A673 (cell line): ENCODE results near the gene NFKBIA. TPM values are rescaled to one million over a fixed set of nuclear protein-coding genes. Genes with fewer than 3 reads are reported as not detected.

Experiments used
- BruUV-seq: library from RNA; stranded (reverse); fragments of 400-500 nt; replicated peaks from 2 replicates; lab custom pipeline; 2021; lab: Mats Ljungman, UMichigan
- CTCF ChIA-PET: fragments of 300-600 bp; sonication (Branson Sonifier 250); formaldehyde crosslinking; loops from one replicate; lab custom pipeline; 2022; ENCODE audit warnings: antibody characterized with exemption; lab: Charles Lee
- POLR2A ChIA-PET: fragments of 300-600 bp; sonication (Branson Sonifier 250); formaldehyde crosslinking; loops from one replicate; lab custom pipeline; 2022; ENCODE audit warnings: antibody characterized with exemption; ENCODE audit not compliant: low non-redundant PET; lab: Charles Lee
- DNase-seq: peaks from one replicate; pipeline ENCODE4 v3.0.0-alpha.2; 2015; ENCODE audit warnings: low spot score
- H3K27ac ChIP-seq: fragments of 200-600 bp; sonication (generic); 2 replicates; pipeline ENCODE4 v1.5.1; 2016; ENCODE audit warnings: mixed run types, low read depth, mild to moderate bottlenecking, mixed read lengths, antibody characterized with exemption, low read length; ENCODE audit not compliant: poor library complexity, severe bottlenecking
- H3K27me3 ChIP-seq: fragments of 200-600 bp; sonication (generic); replicated peaks from 2 replicates; pipeline ENCODE4 v1.6.1; 2017; ENCODE audit warnings: mixed run types, low read depth, mild to moderate bottlenecking, mixed read lengths, antibody characterized with exemption, low read length; ENCODE audit not compliant: insufficient read depth, poor library complexity
- H3K36me3 ChIP-seq: fragments of 200-600 bp; sonication (generic); 2 replicates; pipeline ENCODE4 v1.6.1; 2016; ENCODE audit warnings: mixed run types, mild to moderate bottlenecking, mixed read lengths, antibody characterized with exemption, low read length; ENCODE audit not compliant: insufficient read depth, poor library complexity, severe bottlenecking
- H3K4me1 ChIP-seq: fragments of 200-600 bp; sonication (generic); 2 replicates; pipeline ENCODE4 v1.6.1; 2017; ENCODE audit warnings: mixed run types, mild to moderate bottlenecking, mixed read lengths, antibody characterized with exemption, low read length; ENCODE audit not compliant: insufficient read depth, poor library complexity, severe bottlenecking
- H3K4me3 ChIP-seq: fragments of 200-600 bp; sonication (generic); 2 replicates; pipeline ENCODE4 v1.5.1; 2016; ENCODE audit warnings: low read depth, mixed run types, mild to moderate bottlenecking, mixed read lengths, low read length; ENCODE audit not compliant: poor library complexity, severe bottlenecking
- H3K9me3 ChIP-seq: fragments of 200-600 bp; sonication (generic); 2 replicates; pipeline ENCODE4 v1.6.1; 2016; ENCODE audit warnings: mixed run types, low read depth, mild to moderate bottlenecking, mixed read lengths, antibody characterized with exemption, low read length; ENCODE audit not compliant: poor library complexity, severe bottlenecking
- EZH2 ChIP-seq: fragments of 200-600 bp; sonication (generic); IDR thresholded peaks from 2 replicates; pipeline ENCODE4 v1.6.1; 2017; ENCODE audit warnings: borderline replicate concordance, low read depth, mild to moderate bottlenecking, mixed read lengths, antibody characterized with exemption, low read length; ENCODE audit not compliant: poor library complexity, severe bottlenecking
- intact Hi-C: fragments of 100-400 bp; cut with micrococcal nuclease; formaldehyde crosslinking; loops from one replicate; pipeline ENCODE4 v1.10.0; 2022; ENCODE audit not compliant: unreplicated experiment
- total RNA-seq: library from RNA; stranded (reverse); gene quantifications from 2 replicates; pipeline ENCODE4 v1.2.3, GENCODE V29; 2021
- TF ChIP-seq, protein P1 (sequence below): fragments of 300-800, 200-600 bp; sonication (generic); conservative IDR thresholded peaks from 2 replicates; pipeline ENCODE4 v1.5.1; 2017; ENCODE audit warnings: low read depth, mild to moderate bottlenecking, antibody characterized with exemption, low read length, moderate library complexity, mixed read lengths

Gene NFKBIA
- total RNA-seq, 1 experiment from 2014 or later = 73.9 TPM

DNA sequence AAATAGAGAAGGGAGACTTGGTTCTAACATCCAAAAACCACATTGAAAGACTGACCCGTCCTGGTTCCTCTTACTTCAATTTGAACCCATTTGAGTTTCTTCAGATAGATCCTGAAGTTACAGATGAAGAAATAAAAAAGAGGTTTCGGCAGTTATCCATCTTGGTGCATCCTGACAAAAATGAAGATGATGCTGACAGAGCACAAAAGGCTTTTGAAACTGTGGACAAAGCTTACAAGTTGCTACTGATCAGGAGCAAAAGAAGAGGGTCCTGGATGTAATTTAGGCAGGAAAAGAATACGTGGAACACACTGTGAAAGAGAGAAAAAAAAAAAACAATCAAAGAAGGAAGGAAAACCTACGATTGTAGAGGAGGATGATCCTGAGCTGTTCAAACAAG, 25.4 kb upstream of the NFKBIA start:
- no peaks in the 10 kb centered on the region for H3K27me3 ChIP-seq
- no peaks in the 10 kb centered on the region for H3K36me3 ChIP-seq
- no TSS peak for BruUV-seq
- intact Hi-C loops = loop anchor here (10.0 kb wide), 1 partner anchor 385 kb away; no protein-coding TSS in a partner anchor
- H3K4me1 ChIP-seq = no peaks in the 10 kb centered on the region
- ChIA-PET CTCF (no interaction called here), POLR2A (interaction anchor here (0.7 kb wide), 1 partner anchor 129 kb away, joined by 4 read pairs; no protein-coding TSS in a partner anchor)
- no peak for DNase-seq
- H3K27ac ChIP-seq = no peak overlapping the region
- no peak for TF ChIP-seq EZH2
- TF ChIP-seq, protein P1, sequence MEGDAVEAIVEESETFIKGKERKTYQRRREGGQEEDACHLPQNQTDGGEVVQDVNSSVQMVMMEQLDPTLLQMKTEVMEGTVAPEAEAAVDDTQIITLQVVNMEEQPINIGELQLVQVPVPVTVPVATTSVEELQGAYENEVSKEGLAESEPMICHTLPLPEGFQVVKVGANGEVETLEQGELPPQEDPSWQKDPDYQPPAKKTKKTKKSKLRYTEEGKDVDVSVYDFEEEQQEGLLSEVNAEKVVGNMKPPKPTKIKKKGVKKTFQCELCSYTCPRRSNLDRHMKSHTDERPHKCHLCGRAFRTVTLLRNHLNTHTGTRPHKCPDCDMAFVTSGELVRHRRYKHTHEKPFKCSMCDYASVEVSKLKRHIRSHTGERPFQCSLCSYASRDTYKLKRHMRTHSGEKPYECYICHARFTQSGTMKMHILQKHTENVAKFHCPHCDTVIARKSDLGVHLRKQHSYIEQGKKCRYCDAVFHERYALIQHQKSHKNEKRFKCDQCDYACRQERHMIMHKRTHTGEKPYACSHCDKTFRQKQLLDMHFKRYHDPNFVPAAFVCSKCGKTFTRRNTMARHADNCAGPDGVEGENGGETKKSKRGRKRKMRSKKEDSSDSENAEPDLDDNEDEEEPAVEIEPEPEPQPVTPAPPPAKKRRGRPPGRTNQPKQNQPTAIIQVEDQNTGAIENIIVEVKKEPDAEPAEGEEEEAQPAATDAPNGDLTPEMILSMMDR = no peak
- no peak overlapping the region for H3K4me3 ChIP-seq
- H3K9me3 ChIP-seq = no peaks in the 10 kb centered on the region

DNA sequence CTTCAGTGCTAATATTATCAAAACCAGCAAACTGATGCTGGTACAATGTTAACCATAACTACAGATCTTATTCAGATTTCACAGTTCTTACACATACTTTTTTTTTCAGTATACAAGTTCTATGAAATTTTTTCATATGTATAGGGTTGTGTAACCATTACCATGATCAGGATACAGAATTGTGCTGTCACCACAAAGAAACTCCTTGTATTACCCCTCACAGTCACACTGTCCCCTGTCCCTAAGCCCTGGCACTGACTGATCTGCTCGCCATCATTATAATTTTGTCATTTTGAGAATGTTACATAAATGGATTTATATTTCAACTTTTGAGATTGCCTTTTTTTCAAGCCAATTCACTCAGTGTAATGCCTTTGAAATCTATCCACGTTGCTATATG, 21.3 kb upstream of the NFKBIA start:
- ChIA-PET POLR2A (no interaction called here), CTCF (no interaction called here)
- Histone ChIP-seq H3K4me1 (no peaks in the 10 kb centered on the region), H3K4me3 (no peak overlapping the region), H3K9me3 (no peaks in the 10 kb centered on the region), H3K27me3 (no peaks in the 10 kb centered on the region), H3K27ac (no peak overlapping the region), H3K36me3 (no peaks in the 10 kb centered on the region)
- TF ChIP-seq EZH2 = no peak
- TF ChIP-seq, protein P1 = no peak
- intact Hi-C loops = loop anchor here (10.0 kb wide), 1 partner anchor 389 kb away; no protein-coding TSS in a partner anchor
- BruUV-seq = no TSS peak
- no peak for DNase-seq

DNA sequence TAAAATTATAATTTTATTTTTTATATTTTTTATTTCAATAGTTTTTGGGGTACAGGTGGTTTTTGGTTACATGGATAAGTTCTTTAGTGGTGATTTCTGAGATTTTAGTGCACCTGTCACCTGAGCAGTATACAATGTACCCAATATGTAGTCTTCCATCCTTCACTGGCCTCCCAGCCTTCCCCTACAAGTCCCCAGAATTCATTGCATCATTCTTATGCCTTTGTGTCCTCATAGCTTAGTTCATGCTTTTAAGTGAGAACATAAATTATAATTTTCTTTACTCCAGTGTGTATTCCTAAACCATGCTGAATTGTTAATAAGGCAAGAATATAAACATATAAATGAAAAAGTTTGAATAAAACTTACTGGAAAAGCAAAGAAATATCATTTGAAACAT, 19.1 kb upstream of the NFKBIA start:
- no peak overlapping the region for H3K27ac ChIP-seq
- POLR2A ChIA-PET = no interaction called here
- BruUV-seq = no TSS peak
- TF ChIP-seq, protein P1 = no peak
- no peak for TF ChIP-seq EZH2
- no peaks in the 10 kb centered on the region for H3K27me3 ChIP-seq
- no peak overlapping the region for H3K4me3 ChIP-seq
- H3K4me1 ChIP-seq = no peaks in the 10 kb centered on the region
- no peak for DNase-seq
- intact Hi-C loops = loop anchor here (5.0 to 10.0 kb wide), 4 partner anchors 264 to 1091 kb away; no protein-coding TSS in a partner anchor
- CTCF ChIA-PET = no interaction called here
- H3K9me3 ChIP-seq = no peaks in the 10 kb centered on the region
- no peaks in the 10 kb centered on the region for H3K36me3 ChIP-seq
